HFFc6 (cell line): Measurements from ENCODE around the gene RBM44. TPM values are rescaled to one million over a fixed set of nuclear protein-coding genes. Genes with fewer than 3 reads are reported as not detected.
"Not testable (repeated sequence)": the region's sequence is repeated elsewhere in the genome, so short reads cannot be mapped to it uniquely, and the experiment has no call there.

Source experiments
- DNase-seq: peaks from one replicate; pipeline ENCODE4 v3.0.0-alpha.2; 2018
- H3K27ac Mint-ChIP-seq: 2 replicates; pipeline ENCODE4 v1.8.0; 2020; ENCODE audit warnings: mild to moderate bottlenecking, mixed read lengths
- H3K27me3 Mint-ChIP-seq: 2 replicates; pipeline ENCODE4 v1.8.0; 2021; ENCODE audit warnings: mild to moderate bottlenecking, moderate library complexity, mixed read lengths; ENCODE audit not compliant: insufficient read depth
- H3K36me3 Mint-ChIP-seq: 2 replicates; pipeline ENCODE4 v1.8.0; 2021; ENCODE audit warnings: low read depth, mixed read lengths
- H3K4me1 Mint-ChIP-seq: 2 replicates; pipeline ENCODE4 v1.8.0; 2020; ENCODE audit warnings: low read depth, mixed read lengths
- H3K4me3 Mint-ChIP-seq: 2 replicates; pipeline ENCODE4 v1.8.0; 2020; ENCODE audit warnings: mild to moderate bottlenecking, moderate library complexity, mixed read lengths
- H3K9me3 Mint-ChIP-seq: 2 replicates; pipeline ENCODE4 v1.8.0; 2020; ENCODE audit warnings: mild to moderate bottlenecking, mixed read lengths
- total RNA-seq, 6 experiments: library from RNA; stranded (reverse); fragmentation: NEBNext Ultra II Directional; extraction: Animal tissue kit (Norgen Biotek cat#: 25700); gene quantifications; 2 replicates in 1 of 6; 3 replicates in 5 of 6; pipeline ENCODE4 v1.2.3, GENCODE V29; 2021
- TF ChIP-seq, protein P1 (sequence below): fragments of 200-600 bp; sonication (generic); IDR thresholded peaks from 2 replicates; pipeline ENCODE4 v1.5.0; 2021; ENCODE audit warnings: antibody characterized with exemption, mild to moderate bottlenecking

The RBM44 gene
- total RNA-seq, 6 experiments from 2014 or later, result 0.07 to 0.10 (median 0.09) TPM; not detected in 1

DNA sequence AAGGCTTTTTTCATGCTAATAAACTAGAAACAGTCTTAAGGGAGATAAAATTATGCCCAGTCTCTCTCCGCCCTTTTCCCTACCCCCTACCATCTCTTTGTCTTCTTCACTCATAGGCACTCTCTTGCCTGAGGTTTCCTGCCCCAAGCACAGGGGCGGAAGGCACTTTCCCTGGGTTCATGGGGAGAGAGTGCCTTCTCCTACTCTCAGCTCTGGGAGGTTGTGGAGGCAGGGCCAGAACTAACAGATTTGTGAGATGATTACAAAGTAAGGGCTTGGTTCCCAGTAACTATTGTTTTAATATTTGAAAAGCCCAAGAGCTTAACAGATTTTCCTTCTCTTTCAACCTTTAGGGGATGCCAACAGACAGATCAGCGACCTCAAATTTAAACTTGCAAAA is 26.1 kb upstream of the RBM44 start:
- Mint-ChIP-seq H3K9me3 (no peaks in the 10 kb centered on the region), H3K27ac (no peak overlapping the region; the same call in 1 of the 2 replicates), H3K36me3 (peaks cover 33% of the 10 kb centered on the region), H3K27me3 (no peaks in the 10 kb centered on the region; the same call in 1 of the 2 replicates), H3K4me3 (no peak overlapping the region), H3K4me1 (peaks cover 9% of the 10 kb centered on the region; the same call in 1 of the 2 replicates)
- DNase-seq, result no peak
- TF ChIP-seq, protein P1, sequence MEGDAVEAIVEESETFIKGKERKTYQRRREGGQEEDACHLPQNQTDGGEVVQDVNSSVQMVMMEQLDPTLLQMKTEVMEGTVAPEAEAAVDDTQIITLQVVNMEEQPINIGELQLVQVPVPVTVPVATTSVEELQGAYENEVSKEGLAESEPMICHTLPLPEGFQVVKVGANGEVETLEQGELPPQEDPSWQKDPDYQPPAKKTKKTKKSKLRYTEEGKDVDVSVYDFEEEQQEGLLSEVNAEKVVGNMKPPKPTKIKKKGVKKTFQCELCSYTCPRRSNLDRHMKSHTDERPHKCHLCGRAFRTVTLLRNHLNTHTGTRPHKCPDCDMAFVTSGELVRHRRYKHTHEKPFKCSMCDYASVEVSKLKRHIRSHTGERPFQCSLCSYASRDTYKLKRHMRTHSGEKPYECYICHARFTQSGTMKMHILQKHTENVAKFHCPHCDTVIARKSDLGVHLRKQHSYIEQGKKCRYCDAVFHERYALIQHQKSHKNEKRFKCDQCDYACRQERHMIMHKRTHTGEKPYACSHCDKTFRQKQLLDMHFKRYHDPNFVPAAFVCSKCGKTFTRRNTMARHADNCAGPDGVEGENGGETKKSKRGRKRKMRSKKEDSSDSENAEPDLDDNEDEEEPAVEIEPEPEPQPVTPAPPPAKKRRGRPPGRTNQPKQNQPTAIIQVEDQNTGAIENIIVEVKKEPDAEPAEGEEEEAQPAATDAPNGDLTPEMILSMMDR, result no peak

DNA sequence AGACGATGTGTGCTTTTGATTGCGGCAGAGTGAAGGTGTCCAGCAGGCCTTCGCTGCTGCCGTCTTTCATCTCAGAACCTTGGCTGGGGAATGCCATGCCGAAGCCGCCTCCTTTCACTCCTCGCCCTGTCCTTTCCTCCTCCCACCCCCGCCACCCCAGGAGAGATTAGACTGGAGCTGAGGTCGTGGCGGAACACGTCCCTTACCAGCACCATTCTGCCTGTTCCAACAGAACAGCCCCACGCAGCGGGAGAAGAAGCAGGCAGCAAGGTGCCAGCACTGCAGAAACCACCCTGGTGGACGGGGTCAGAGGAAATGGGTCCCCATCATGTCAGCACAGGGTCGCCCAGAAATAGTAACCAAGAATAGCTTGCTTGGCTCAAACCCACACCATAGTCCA is 24.8 kb upstream of the RBM44 start:
- Mint-ChIP-seq H3K4me1 (peaks cover 9% of the 10 kb centered on the region; the same call in 1 of the 2 replicates), H3K9me3 (no peaks in the 10 kb centered on the region), H3K36me3 (peaks cover 42% of the 10 kb centered on the region), H3K4me3 (no peak overlapping the region), H3K27me3 (no peaks in the 10 kb centered on the region; the same call in 1 of the 2 replicates), H3K27ac (no peak overlapping the region)
- DNase-seq, result no peak
- TF ChIP-seq, protein P1, result no peak

DNA sequence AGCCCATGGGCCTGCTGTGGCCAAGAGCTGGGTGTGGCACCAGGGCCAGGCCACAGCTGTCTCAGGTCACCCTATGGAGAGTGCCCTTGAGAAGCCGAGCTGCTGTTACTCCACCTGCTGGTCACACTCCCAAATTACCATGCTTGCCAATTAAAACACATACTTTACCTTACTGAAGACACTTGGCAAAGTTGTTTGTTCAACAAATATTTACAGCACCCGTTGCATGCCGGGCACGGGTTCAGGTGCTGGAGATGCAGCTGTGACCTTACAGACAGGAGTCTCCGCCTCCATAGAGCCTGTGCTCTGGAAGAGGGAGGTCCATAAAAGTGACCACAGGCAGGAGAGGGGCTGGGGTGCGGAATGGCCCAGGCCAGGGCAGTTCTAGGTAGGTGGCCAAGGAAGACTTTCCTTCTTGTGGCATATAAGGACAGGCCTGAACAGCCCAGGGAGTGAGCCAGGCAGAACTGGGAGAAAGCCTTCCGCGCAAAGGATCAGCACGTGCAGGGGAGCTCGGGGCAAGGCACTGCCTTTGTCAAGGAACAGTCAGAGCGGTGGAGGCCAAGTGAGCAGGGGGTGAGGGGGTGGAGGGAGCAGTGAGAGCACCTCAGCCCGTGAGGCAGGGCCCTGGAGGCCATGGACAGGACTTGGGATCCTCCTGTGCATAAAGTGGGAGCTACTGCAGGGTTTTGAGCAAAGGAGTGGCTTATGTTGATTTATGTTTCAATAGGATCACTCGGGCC is 23.6 kb upstream of the RBM44 start:
- Mint-ChIP-seq H3K27ac (no peak overlapping the region), H3K27me3 (no peaks in the 10 kb centered on the region; the same call in 1 of the 2 replicates), H3K9me3 (no peaks in the 10 kb centered on the region), H3K36me3 (peaks cover 47% of the 10 kb centered on the region), H3K4me3 (no peak overlapping the region), H3K4me1 (peaks cover 9% of the 10 kb centered on the region; the same call in 1 of the 2 replicates)
- DNase-seq, result peak; percentile 43
- TF ChIP-seq, protein P1, result peak; percentile 88

DNA sequence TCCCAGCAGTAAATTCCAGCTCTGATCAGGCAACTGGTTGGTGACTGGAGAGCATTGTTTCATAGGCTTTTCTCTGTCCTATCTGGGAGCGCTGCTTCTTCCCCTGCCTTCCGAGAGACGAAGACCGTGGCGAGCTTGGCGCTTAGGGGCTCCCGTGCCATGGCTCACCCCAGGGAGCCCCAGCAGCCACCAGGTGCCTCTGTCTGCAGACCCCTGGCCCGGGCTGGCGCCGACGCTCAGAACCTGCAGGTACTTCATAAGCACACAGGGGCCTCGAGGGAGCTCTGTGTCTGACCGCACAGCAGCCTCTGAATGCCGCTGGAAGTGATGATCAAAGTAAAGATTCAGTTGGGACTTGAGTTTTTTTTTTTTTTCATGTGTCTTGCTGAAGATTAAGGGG is 19.1 kb upstream of the RBM44 start:
- TF ChIP-seq, protein P1, result no peak
- no peak overlapping the region for H3K27ac Mint-ChIP-seq
- H3K4me3 Mint-ChIP-seq, result no peak overlapping the region
- no peaks in the 10 kb centered on the region for H3K9me3 Mint-ChIP-seq
- H3K27me3 Mint-ChIP-seq, result no peaks in the 10 kb centered on the region
- no peak for DNase-seq
- H3K36me3 Mint-ChIP-seq, result peaks cover 64% of the 10 kb centered on the region
- H3K4me1 Mint-ChIP-seq, result peaks cover 6% of the 10 kb centered on the region; the same call in 1 of the 2 replicates

DNA sequence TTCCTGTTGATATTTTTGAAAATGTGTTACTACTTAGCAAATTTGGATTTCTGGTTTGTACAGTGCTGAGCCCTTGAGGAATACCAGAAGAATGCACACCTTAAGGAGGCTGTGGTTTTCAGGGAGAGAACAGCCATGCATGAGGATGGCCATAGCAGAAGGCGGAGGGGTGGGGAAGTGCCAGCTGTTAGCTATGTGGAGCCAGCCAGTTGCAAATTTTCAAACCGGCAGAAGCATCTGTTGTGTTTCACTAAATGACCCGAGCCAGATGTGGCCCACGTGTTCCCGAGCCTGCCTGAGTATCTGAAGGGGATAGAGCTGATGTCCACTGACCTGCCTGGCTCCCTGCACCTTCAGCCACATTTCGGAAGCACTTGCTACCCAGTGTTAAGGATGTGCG is 16.4 kb upstream of the RBM44 start:
- Mint-ChIP-seq H3K36me3 (peaks cover 78% of the 10 kb centered on the region), H3K9me3 (peaks cover 12% of the 10 kb centered on the region), H3K4me1 (no peaks in the 10 kb centered on the region), H3K4me3 (no peak overlapping the region), H3K27ac (no peak overlapping the region), H3K27me3 (no peaks in the 10 kb centered on the region; the same call in 1 of the 2 replicates)
- TF ChIP-seq, protein P1, result no peak
- DNase-seq, result no peak

DNA sequence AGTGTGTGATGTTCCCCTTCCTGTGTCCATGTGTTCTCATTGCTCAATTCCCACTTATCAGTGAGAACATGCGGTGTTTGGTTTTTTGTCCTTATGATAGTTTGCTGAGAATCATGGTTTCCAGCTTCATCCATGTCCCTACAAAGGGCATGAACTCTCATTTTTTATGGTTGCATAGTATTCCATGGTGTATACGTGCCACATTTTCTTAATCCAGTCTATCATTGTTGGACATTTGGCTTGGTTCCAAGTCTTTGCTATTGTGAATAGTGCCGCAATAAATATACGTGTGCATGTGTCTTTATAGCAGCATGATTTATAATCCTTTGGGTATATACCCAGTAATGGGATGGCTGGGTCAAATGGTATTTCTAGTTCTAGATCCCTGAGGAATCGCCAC is 14.9 kb upstream of the RBM44 start:
- not testable (repeated sequence) for H3K4me1 Mint-ChIP-seq, H3K27ac Mint-ChIP-seq
- H3K9me3 Mint-ChIP-seq, result peaks cover 19% of the 10 kb centered on the region

More for the DNA sequence above, 14.9 kb upstream of the RBM44 start:
- H3K4me3 Mint-ChIP-seq, H3K27me3 Mint-ChIP-seq, DNase-seq: not testable (repeated sequence)
- peaks cover 73% of the 10 kb centered on the region for H3K36me3 Mint-ChIP-seq
